Neural cell (in vitro differentiated cells): ENCODE measurements around the gene UPF1.

Experiments
- CTCF ChIP-seq: fragments of 450-650 bp; IDR thresholded peaks from 2 replicates; pipeline ENCODE4 v1.5.1; 2014; ENCODE audit warnings: antibody characterized with exemption, mild to moderate bottlenecking, moderate library complexity; ENCODE audit not compliant: poor library complexity, severe bottlenecking
- EP300 ChIP-seq: fragments of 450-650 bp; conservative IDR thresholded peaks from 2 replicates; pipeline ENCODE4 v1.6.1; 2014; ENCODE audit warnings: antibody characterized with exemption, mild to moderate bottlenecking, moderate library complexity; ENCODE audit not compliant: poor library complexity, severe bottlenecking
- EZH2 ChIP-seq: fragments of 200-600, 300-800 bp; shearing (Covaris generic), sonication (generic); IDR thresholded peaks from 2 replicates; pipeline ENCODE4 v1.6.1; 2014; ENCODE audit warnings: antibody characterized with exemption, low read length, borderline replicate concordance, mild to moderate bottlenecking; ENCODE audit not compliant: insufficient read depth, poor library complexity, severe bottlenecking
- MXI1 ChIP-seq: fragments of 450-650 bp; conservative IDR thresholded peaks from 2 replicates; pipeline ENCODE4 v1.6.1; 2014; ENCODE audit warnings: antibody characterized with exemption, mild to moderate bottlenecking; ENCODE audit not compliant: poor library complexity, severe bottlenecking
- POLR2AphosphoS5 ChIP-seq: IDR thresholded peaks from 2 replicates; pipeline ENCODE4 v1.6.1; 2012
- RAD21 ChIP-seq: fragments of 450-650 bp; conservative IDR thresholded peaks from 2 replicates; pipeline ENCODE4 v1.6.1; 2014; ENCODE audit warnings: antibody characterized with exemption, mild to moderate bottlenecking, moderate library complexity
- REST ChIP-seq: IDR thresholded peaks from 2 replicates; pipeline ENCODE4 v1.6.1; 2012; ENCODE audit warnings: borderline replicate concordance
- SMC3 ChIP-seq: fragments of 450-650 bp; conservative IDR thresholded peaks from 2 replicates; pipeline ENCODE4 v1.6.1; 2014; ENCODE audit warnings: antibody characterized with exemption, mild to moderate bottlenecking, moderate library complexity; ENCODE audit not compliant: poor library complexity
- TAF1 ChIP-seq: IDR thresholded peaks from 2 replicates; pipeline ENCODE4 v1.6.1; 2012; ENCODE audit warnings: low read depth

GRCh38 chr19:18899624-18900560, 68.1 kb downstream of the UPF1 start:
- no peak for TF ChIP-seq POLR2AphosphoS5
- no peak for TF ChIP-seq CTCF
- no peak for TF ChIP-seq REST
- no peak for TF ChIP-seq TAF1
- no peak for TF ChIP-seq EP300
- no peak for TF ChIP-seq EZH2
- no peak for TF ChIP-seq RAD21
- no peak for TF ChIP-seq MXI1
- TF ChIP-seq SMC3: no peak
